GM12878 (cell line): Measurements from ENCODE around the gene CPEB3. TPM values are rescaled to one million over a fixed set of nuclear protein-coding genes. Genes with fewer than 3 reads are reported as not detected.

ENCODE experiments used
- ATAC-seq: fragments of 200-7000 bp; cut with Tn5 transposase; 3 replicates; pipeline ENCODE4 v1.9.1; 2020; ENCODE audit warnings: mild to moderate bottlenecking, moderate library complexity
- BruUV-seq: library from RNA; stranded (reverse); fragments of 400-500 nt; replicated peaks from 2 replicates; lab custom pipeline; 2021; lab: Mats Ljungman, UMichigan
- CTCF ChIA-PET: fragments of 300-600 bp; sonication (Branson Sonifier 250); formaldehyde crosslinking; extraction: SDS; loops from one replicate; lab custom pipeline; 2021; ENCODE audit warnings: inconsistent platforms; lab: Yijun Ruan, JAX
- POLR2A ChIA-PET: fragments of 350-600 bp; formaldehyde crosslinking; extraction: SDS; loops from one replicate; lab custom pipeline; 2021; ENCODE audit warnings: inconsistent platforms; lab: Charles Lee
- RAD21 ChIA-PET: fragments of 300-600 bp; sonication (Branson Sonifier 250); formaldehyde crosslinking; loops from one replicate; lab custom pipeline; 2023; ENCODE audit warnings: antibody characterized with exemption; ENCODE audit not compliant: unreplicated experiment; lab: Charles Lee
- SMC1A ChIA-PET: fragments of 300-600 bp; sonication (Branson Sonifier 250); formaldehyde crosslinking; loops from one replicate; lab custom pipeline; 2023; ENCODE audit not compliant: unreplicated experiment, uncharacterized antibody; lab: Charles Lee
- DNase-seq: peaks from one replicate; pipeline ENCODE4 v3.0.0-alpha.2; 2011; ENCODE audit warnings: low read depth, low spot score
- FAIRE-seq: peaks from 3 replicates; lab custom pipeline; 2011; peaks lifted over from hg19 to GRCh38; lab: Jason Lieb, UNC
- H2AFZ ChIP-seq: 2 replicates; pipeline ENCODE4 v1.6.0; 2011; ENCODE audit warnings: low read depth, low read length, control low read depth; ENCODE audit not compliant: control insufficient read depth
- H3K27ac ChIP-seq: 2 replicates; pipeline ENCODE4 v1.5.1; 2011; ENCODE audit warnings: control low read depth; ENCODE audit not compliant: control insufficient read depth, insufficient read depth
- H3K27me3 ChIP-seq, 2 experiments: replicated peaks in 1 of 2; 2 replicates each; pipeline versions ENCODE4 v1.6.0 to v1.6.1; 2011; ENCODE audit warnings: low read length in 1 of 2; ENCODE audit not compliant: control insufficient read depth in 2 of 2, insufficient read depth in 2 of 2
- H3K36me3 ChIP-seq, 2 experiments: 2 replicates each; pipeline ENCODE4 v1.5.1; 2011; ENCODE audit warnings: low read length in 1 of 2; ENCODE audit not compliant: control insufficient read depth in 2 of 2, insufficient read depth in 2 of 2
- H3K4me1 ChIP-seq: 2 replicates; pipeline ENCODE4 v1.6.1; 2011; ENCODE audit warnings: mild to moderate bottlenecking, low read length, moderate library complexity, mixed read lengths; ENCODE audit not compliant: control insufficient read depth, insufficient read depth
- H3K4me2 ChIP-seq: 2 replicates; pipeline ENCODE4 v1.6.0; 2011; ENCODE audit warnings: control low read depth; ENCODE audit not compliant: control insufficient read depth, insufficient read depth
- H3K4me3 ChIP-seq: fragments of 200-600 bp; sonication (generic); 2 replicates; pipeline ENCODE4 v1.5.1; 2016
- H3K79me2 ChIP-seq: 2 replicates; pipeline ENCODE4 v1.6.0; 2011; ENCODE audit warnings: low read length; ENCODE audit not compliant: control insufficient read depth, insufficient read depth
- H3K9ac ChIP-seq: 2 replicates; pipeline ENCODE4 v1.8.0; 2011; ENCODE audit warnings: low read length, control low read depth, mixed read lengths; ENCODE audit not compliant: control insufficient read depth, insufficient read depth
- H3K9me3 ChIP-seq: replicated peaks from 3 replicates; pipeline ENCODE4 v1.5.1; 2011; ENCODE audit warnings: mild to moderate bottlenecking, low read length; ENCODE audit not compliant: control insufficient read depth, insufficient read depth
- H4K20me1 ChIP-seq: 2 replicates; pipeline ENCODE4 v1.6.0; 2011; ENCODE audit not compliant: control insufficient read depth, insufficient read depth
- CBFB ChIP-seq: IDR thresholded peaks from 2 replicates; pipeline ENCODE4 v1.6.1; 2016; ENCODE audit warnings: antibody characterized with exemption, low read depth
- EED ChIP-seq: sonication (generic); IDR thresholded peaks from 2 replicates; pipeline ENCODE4 v1.6.1; 2016; ENCODE audit warnings: antibody characterized with exemption, low read depth
- EZH2 ChIP-seq: IDR thresholded peaks from 2 replicates; pipeline ENCODE4 v1.6.1; 2012; ENCODE audit warnings: low read depth, mild to moderate bottlenecking, control low read depth, inconsistent platforms, low read length, borderline replicate concordance; ENCODE audit not compliant: control insufficient read depth
- FOXM1 ChIP-seq: IDR thresholded peaks from 2 replicates; pipeline ENCODE4 v1.6.1; 2012; ENCODE audit warnings: low read depth, mild to moderate bottlenecking, inconsistent platforms, low read length, moderate library complexity
- HDAC6 ChIP-seq: fragments of 200-600 bp; sonication (generic); IDR thresholded peaks from one replicate; pipeline ENCODE4 v1.8.0; 2017; ENCODE audit warnings: antibody characterized with exemption; ENCODE audit not compliant: unreplicated experiment
- HDGF ChIP-seq: fragments of 450-650 bp; IDR thresholded peaks from 2 replicates; pipeline ENCODE4 v1.6.1; 2016; ENCODE audit warnings: antibody characterized with exemption
- MEF2A ChIP-seq: IDR thresholded peaks from 2 replicates; pipeline ENCODE4 v1.6.1; 2011; ENCODE audit warnings: low read depth, mild to moderate bottlenecking, low read length, moderate library complexity; ENCODE audit not compliant: insufficient read depth
- MEF2B ChIP-seq: fragments of 450-650 bp; IDR thresholded peaks from 2 replicates; pipeline ENCODE4 v1.6.1; 2018; ENCODE audit warnings: mild to moderate bottlenecking, moderate library complexity; ENCODE audit not compliant: partially characterized antibody, poor library complexity, severe bottlenecking
- MLLT1 ChIP-seq: fragments of 450-650 bp; IDR thresholded peaks from 2 replicates; pipeline ENCODE4 v1.6.1; 2016; ENCODE audit warnings: mild to moderate bottlenecking
- NKRF ChIP-seq: fragments of 450-650 bp; conservative IDR thresholded peaks from 2 replicates; pipeline ENCODE4 v1.6.1; 2017; ENCODE audit warnings: mild to moderate bottlenecking, moderate library complexity
- SREBF1 ChIP-seq: IDR thresholded peaks from 2 replicates; pipeline ENCODE4 v1.6.1; 2012; ENCODE audit warnings: mild to moderate bottlenecking, low read length
- SRF ChIP-seq, 2 experiments: IDR thresholded peaks; 2 replicates each; pipeline ENCODE4 v1.6.1; 2011; ENCODE audit warnings: low read depth in 2 of 2, low read length in 2 of 2, mild to moderate bottlenecking in 1 of 2, moderate library complexity in 1 of 2
- ZNF207 ChIP-seq: fragments of 450-650 bp; IDR thresholded peaks from 2 replicates; pipeline ENCODE4 v1.6.1; 2014; ENCODE audit warnings: antibody characterized with exemption, mild to moderate bottlenecking, borderline replicate concordance
- ZNF384 ChIP-seq: IDR thresholded peaks from 2 replicates; pipeline ENCODE4 v1.6.1; 2012; ENCODE audit warnings: low read depth, mild to moderate bottlenecking, low read length, improper control_type of control experiment, borderline replicate concordance
- ZZZ3 ChIP-seq: IDR thresholded peaks from 2 replicates; pipeline ENCODE4 v1.6.1; 2011; ENCODE audit warnings: low read depth; ENCODE audit not compliant: control insufficient read depth, insufficient read length
- WGBS: methylation state at CpG from one replicate; pipeline ENCODE4 v1.1.6; 2016; ENCODE audit warnings: low lambda C conversion rate; ENCODE audit not compliant: insufficient replicate concordance, insufficient coverage; ENCODE audit errors: missing lambda C conversion rate; 5-methylcytosine and 5-hydroxymethylcytosine counted together
- in situ Hi-C: fragments of 300-500 bp; cut with MboI; formaldehyde crosslinking; loops from 9 replicates; pipeline ENCODE4 v1.14.3; 2018; ENCODE audit warnings: mixed read lengths
- intact Hi-C: fragments of 100-400 bp; cut with micrococcal nuclease; formaldehyde crosslinking; loops from one replicate; pipeline ENCODE4 v1.14.2; 2022; ENCODE audit not compliant: unreplicated experiment
- polyA plus RNA-seq, 11 experiments: library from polyadenylated mRNA; depleted of rRNA in 4 of 11; unstranded in 6 of 11; stranded (reverse) in 5 of 11; fragments of >200 nt; fragmentation: Nextera tagmentation in 4 of 11; fragmentation: Illumina TruSeq in 1 of 11; extraction: Ambion mirVana in 4 of 11; extraction: Trizol in 1 of 11; gene quantifications; 1 replicate in 1 of 11; 2 replicates in 10 of 11; pipeline versions ENCODE4 v1.2.1 to v1.2.3, GENCODE V29; 2011 to 2016; ENCODE audit warnings: inconsistent platforms in 2 of 11, missing spikeins in 2 of 11, low read depth in 1 of 11
- total RNA-seq, 4 experiments: library from RNA; depleted of rRNA in 3 of 4; stranded (reverse); fragments of >200 nt in 3 of 4; fragmentation: Illumina TruSeq in 1 of 4; extraction: Trizol in 1 of 4; gene quantifications; 2 replicates each; pipeline versions ENCODE4 v1.2.1 to v1.2.3, GENCODE V29; 2013 to 2021

Gene CPEB3
- total and polyA plus RNA-seq, 10 of the 15 experiments (the other 5 are each of a cell fraction or from before 2014, with no cell fraction given), result 0.50 to 2.3 (median 1.2) TPM

- no peaks in the 10 kb centered on the region; a peak in 1 of 4 replicates for H3K36me3 ChIP-seq
- H3K79me2 ChIP-seq, result peaks cover 44% of the 10 kb centered on the region
- peak overlapping the region; percentile 95 for H2AFZ ChIP-seq
- peak overlapping the region; percentile 70 for H3K9ac ChIP-seq
- TF ChIP-seq MEF2B, result no peak
- TF ChIP-seq MEF2A, result no peak
- no peak for TF ChIP-seq HDGF
- TF ChIP-seq MLLT1, result no peak
- no peak for TF ChIP-seq ZNF207
- TF ChIP-seq CBFB, result no peak
- no peak for TF ChIP-seq SREBF1
- TF ChIP-seq ZNF384, result no peak
- no peak for TF ChIP-seq FOXM1
- no peak for TF ChIP-seq NKRF
- no peak for TF ChIP-seq HDAC6
- TF ChIP-seq ZZZ3, result no peak
- TF ChIP-seq SRF (IDR thresholded peaks at IDR 0.05; ENCODE audit: low read depth in 2 of 2, low read length in 2 of 2), result no peak
- TF ChIP-seq EED, result no peak
- no peak for TF ChIP-seq EZH2
- intact Hi-C loops (loop anchor here (1.0 to 5.0 kb wide), 5 partner anchors 51 to 301 kb away; partner anchors contain the start of gene KIF11), in situ Hi-C loops (loop anchor here (5.0 kb wide), 1 partner anchor 204 kb away; no protein-coding TSS in a partner anchor)
- POLR2A ChIA-PET, result interaction anchor here (0.5 to 1.7 kb wide), 10 partner anchors 14 to 318 kb away, joined by 3 to 7 read pairs (median 4); no protein-coding TSS in a partner anchor
- DNase-seq (no peak), ATAC-seq (no peak; the same call in 2 of the 3 replicates), FAIRE-seq (no peak)
- RAD21 ChIA-PET, result interaction anchor here (0.7 to 6.2 kb wide), 16 partner anchors 13 to 205 kb away, joined by 3 to 60 read pairs (median 7); no protein-coding TSS in a partner anchor
- CTCF ChIA-PET, result interaction anchor here (0.6 to 7.6 kb wide), 17 partner anchors 9 to 1756 kb away, joined by 3 to 117 read pairs (median 6); no protein-coding TSS in a partner anchor
- H3K4me1 ChIP-seq, result peaks cover 8% of the 10 kb centered on the region
- SMC1A ChIA-PET, result interaction anchor here (0.8 to 6.4 kb wide), 20 partner anchors 9 to 204 kb away, joined by 3 to 80 read pairs (median 5); no protein-coding TSS in a partner anchor
- WGBS, result 2% methylated on average over 10 of the region's 10 CpGs
- peak overlapping the region; percentile 72 for H3K27ac ChIP-seq
- peak overlapping the region; percentile 40; the same call in 1 of the 2 replicates for H3K4me2 ChIP-seq
- BruUV-seq, result no TSS peak
- H3K4me3 ChIP-seq, result peak overlapping the region; percentile 96
- H3K27me3 ChIP-seq, result no peaks in the 10 kb centered on the region
- H3K9me3 ChIP-seq, result no peaks in the 10 kb centered on the region
- no peaks in the 10 kb centered on the region for H4K20me1 ChIP-seq
Observed at GRCh38 chr10:92291616-92291865, 663 bp upstream of the CPEB3 start.
